Trophoblast cell (in vitro differentiated cells and primary cell): ENCODE results near the gene CCNQ.

Source experiments
- DNase-seq, 2 donors: peaks; one replicate each; pipeline ENCODE4 v3.0.0-alpha.2; 2016
- H2AFZ ChIP-seq: 2 replicates; pipeline ENCODE4 v1.6.1; 2013; ENCODE audit warnings: low read length, moderate library complexity, mild to moderate bottlenecking; ENCODE audit not compliant: insufficient read depth, poor library complexity
- H2AK5ac ChIP-seq: 2 replicates; pipeline ENCODE4 v1.6.1; 2013; ENCODE audit warnings: mild to moderate bottlenecking, low read length
- H2BK120ac ChIP-seq: 2 replicates; pipeline ENCODE4 v1.6.1; 2013; ENCODE audit warnings: low read length, mild to moderate bottlenecking, moderate library complexity; ENCODE audit not compliant: insufficient read depth, poor library complexity
- H2BK12ac ChIP-seq: 2 replicates; pipeline ENCODE4 v1.6.1; 2013; ENCODE audit warnings: mild to moderate bottlenecking, low read length, moderate library complexity
- H2BK5ac ChIP-seq: 2 replicates; pipeline ENCODE4 v1.6.1; 2013; ENCODE audit warnings: low read length, low read depth, moderate library complexity, mild to moderate bottlenecking; ENCODE audit not compliant: poor library complexity
- H3K14ac ChIP-seq: 2 replicates; pipeline ENCODE4 v1.6.1; 2013; ENCODE audit warnings: mild to moderate bottlenecking, low read length
- H3K18ac ChIP-seq: 2 replicates; pipeline ENCODE4 v1.6.1; 2013; ENCODE audit warnings: mild to moderate bottlenecking, low read length
- H3K23ac ChIP-seq: 2 replicates; pipeline ENCODE4 v1.6.1; 2013; ENCODE audit warnings: low read length
- H3K27ac ChIP-seq: 2 replicates; pipeline ENCODE4 v1.5.1; 2013; ENCODE audit warnings: low read depth, mild to moderate bottlenecking, inconsistent platforms, low read length, moderate library complexity
- H3K27me3 ChIP-seq: 2 replicates; pipeline ENCODE4 v1.6.1; 2013; ENCODE audit warnings: inconsistent platforms, mild to moderate bottlenecking, low read length, moderate library complexity; ENCODE audit not compliant: insufficient read depth
- H3K36me3 ChIP-seq, 2 experiments: 1 replicate in 1 of 2; 2 replicates in 1 of 2; pipeline ENCODE4 v1.6.1; 2013; ENCODE audit warnings: low read length in 2 of 2, mild to moderate bottlenecking in 2 of 2, moderate library complexity in 1 of 2; ENCODE audit not compliant: insufficient read depth in 2 of 2, control insufficient read depth in 1 of 2
- H3K4ac ChIP-seq: 2 replicates; pipeline ENCODE4 v1.6.1; 2013; ENCODE audit warnings: low read depth, mild to moderate bottlenecking, low read length, moderate library complexity
- H3K4me1 ChIP-seq, 2 experiments: 1 replicate in 1 of 2; 2 replicates in 1 of 2; pipeline ENCODE4 v1.6.1; 2013; ENCODE audit warnings: low read length in 2 of 2, mild to moderate bottlenecking in 2 of 2, moderate library complexity in 1 of 2; ENCODE audit not compliant: insufficient read depth in 2 of 2, control insufficient read depth in 1 of 2
- H3K4me2 ChIP-seq: 2 replicates; pipeline ENCODE4 v1.6.1; 2013; ENCODE audit warnings: inconsistent platforms, mild to moderate bottlenecking, low read length, moderate library complexity
- H3K4me3 ChIP-seq: 2 replicates; pipeline ENCODE4 v1.5.1; 2013; ENCODE audit warnings: mild to moderate bottlenecking, low read depth, low read length, inconsistent platforms
- H3K79me1 ChIP-seq: one replicate; pipeline ENCODE4 v1.6.1; 2013; ENCODE audit warnings: low read length
- H3K79me2 ChIP-seq: 2 replicates; pipeline ENCODE4 v1.6.1; 2013; ENCODE audit warnings: low read length, mild to moderate bottlenecking; ENCODE audit not compliant: control insufficient read depth, insufficient read depth, poor library complexity
- H3K9ac ChIP-seq: 2 replicates; pipeline ENCODE4 v1.6.1; 2013; ENCODE audit warnings: mild to moderate bottlenecking, low read length
- H3K9me3 ChIP-seq: 2 replicates; pipeline ENCODE4 v1.6.1; 2013; ENCODE audit warnings: low read depth, mild to moderate bottlenecking, control low read depth, inconsistent platforms, low read length; ENCODE audit not compliant: insufficient read depth
- H4K12ac ChIP-seq: 2 replicates; pipeline ENCODE4 v1.6.1; 2013; ENCODE audit warnings: low read depth, mild to moderate bottlenecking, low read length, moderate library complexity
- H4K8ac ChIP-seq: 2 replicates; pipeline ENCODE4 v1.6.1; 2013; ENCODE audit warnings: low read depth, mild to moderate bottlenecking, low read length, moderate library complexity
- H4K91ac ChIP-seq: one replicate; pipeline ENCODE4 v1.6.1; 2013; ENCODE audit warnings: low read depth, mild to moderate bottlenecking, low read length, moderate library complexity
- WGBS: extraction: QIAGEN DNeasy Blood & Tissue Kit; methylation state at CpG from one replicate; pipeline ENCODE4 v1.1.7; 2013; ENCODE audit warnings: missing lambda C conversion rate; ENCODE audit not compliant: insufficient read length, insufficient coverage; ENCODE audit errors: extremely low coverage; 5-methylcytosine and 5-hydroxymethylcytosine counted together

The CCNQ gene

GRCh38 chrX:153624196-153625091, 25.5 kb upstream of the CCNQ start:
- Histone ChIP-seq H4K8ac (no peak overlapping the region), H2BK5ac (no peak overlapping the region), H3K14ac (no peak overlapping the region), H2AFZ (no peak overlapping the region), H3K79me1 (no peaks in the 10 kb centered on the region), H3K18ac (no peak overlapping the region), H4K91ac (no peak overlapping the region), H3K36me3 (no peaks in the 10 kb centered on the region), H4K12ac (no peak overlapping the region), H3K9me3 (no peaks in the 10 kb centered on the region), H2BK120ac (no peak overlapping the region), H3K27me3 (no peaks in the 10 kb centered on the region), H3K27ac (no peak overlapping the region), H3K79me2 (no peaks in the 10 kb centered on the region), H2BK12ac (no peak overlapping the region), H3K9ac (no peak overlapping the region), H3K4me3 (no peak overlapping the region), H2AK5ac (no peak overlapping the region), H3K4me2 (no peak overlapping the region), H3K4ac (no peak overlapping the region), H3K4me1 (no peaks in the 10 kb centered on the region), H3K23ac (no peak overlapping the region)
- no peak for DNase-seq
- no CpG with 5 or more reads among the region's 15 CpGs for WGBS

GRCh38 chrX:153623310-153624029, 24.5 kb upstream of the CCNQ start:
- no peak overlapping the region for H2BK120ac ChIP-seq
- H3K18ac ChIP-seq = no peak overlapping the region
- no peaks in the 10 kb centered on the region for H3K9me3 ChIP-seq
- H3K36me3 ChIP-seq = no peaks in the 10 kb centered on the region
- H4K12ac ChIP-seq = no peak overlapping the region
- H2BK12ac ChIP-seq = no peak overlapping the region
- H3K4me2 ChIP-seq = no peak overlapping the region
- no peak overlapping the region for H3K27ac ChIP-seq
- no peak overlapping the region for H3K14ac ChIP-seq
- H4K91ac ChIP-seq = no peak overlapping the region
- H3K4me3 ChIP-seq = no peak overlapping the region
- H4K8ac ChIP-seq = no peak overlapping the region
- no peaks in the 10 kb centered on the region for H3K27me3 ChIP-seq
- DNase-seq = no peak
- H2AK5ac ChIP-seq = no peak overlapping the region
- H2BK5ac ChIP-seq = no peak overlapping the region
- no peak overlapping the region for H3K4ac ChIP-seq
- H3K9ac ChIP-seq = no peak overlapping the region
- H2AFZ ChIP-seq = no peak overlapping the region
- no peaks in the 10 kb centered on the region for H3K79me1 ChIP-seq
- H3K4me1 ChIP-seq = no peaks in the 10 kb centered on the region
- H3K23ac ChIP-seq = no peak overlapping the region
- WGBS = no CpG with 5 or more reads among the region's 16 CpGs
- no peaks in the 10 kb centered on the region for H3K79me2 ChIP-seq

- Histone ChIP-seq H3K4me3 (no peak overlapping the region), H3K79me1 (no peaks in the 10 kb centered on the region), H3K79me2 (no peaks in the 10 kb centered on the region), H3K23ac (no peak overlapping the region), H3K14ac (no peak overlapping the region), H2BK12ac (no peak overlapping the region), H2BK5ac (no peak overlapping the region), H2BK120ac (no peak overlapping the region), H4K8ac (no peak overlapping the region), H3K18ac (no peak overlapping the region), H3K9ac (no peak overlapping the region), H3K27me3 (no peaks in the 10 kb centered on the region), H3K4me2 (no peak overlapping the region), H2AK5ac (no peak overlapping the region), H4K91ac (no peak overlapping the region), H3K27ac (no peak overlapping the region), H4K12ac (no peak overlapping the region), H2AFZ (no peak overlapping the region), H3K36me3 (no peaks in the 10 kb centered on the region), H3K4ac (no peak overlapping the region), H3K4me1 (no peaks in the 10 kb centered on the region), H3K9me3 (no peaks in the 10 kb centered on the region)
- no CpG with 5 or more reads among the region's 17 CpGs for WGBS
- DNase-seq = no peak
Observed at GRCh38 chrX:153622661-153623309, 23.8 kb upstream of the CCNQ start.

GRCh38 chrX:153621949-153622598, 23.1 kb upstream of the CCNQ start:
- no peak overlapping the region for H3K9ac ChIP-seq
- no peak overlapping the region for H3K4me3 ChIP-seq
- no peak overlapping the region for H2BK12ac ChIP-seq
- no peak overlapping the region for H2BK120ac ChIP-seq
- H3K36me3 ChIP-seq = no peaks in the 10 kb centered on the region
- DNase-seq = no peak
- no peak overlapping the region for H3K23ac ChIP-seq
- H3K4me1 ChIP-seq = no peaks in the 10 kb centered on the region
- H3K14ac ChIP-seq = no peak overlapping the region
- no peaks in the 10 kb centered on the region for H3K79me2 ChIP-seq
- no peak overlapping the region for H4K12ac ChIP-seq
- no peaks in the 10 kb centered on the region for H3K27me3 ChIP-seq
- WGBS = no CpG with 5 or more reads among the region's 27 CpGs
- H2BK5ac ChIP-seq = no peak overlapping the region
- H3K18ac ChIP-seq = no peak overlapping the region
- no peak overlapping the region for H4K91ac ChIP-seq
- H3K4ac ChIP-seq = no peak overlapping the region
- no peaks in the 10 kb centered on the region for H3K79me1 ChIP-seq
- no peak overlapping the region for H3K4me2 ChIP-seq
- no peaks in the 10 kb centered on the region for H3K9me3 ChIP-seq
- H4K8ac ChIP-seq = no peak overlapping the region
- H3K27ac ChIP-seq = no peak overlapping the region
- no peak overlapping the region for H2AFZ ChIP-seq
- H2AK5ac ChIP-seq = no peak overlapping the region
